OCI-LY1 (cell line): ENCODE data around the gene VOPP1.

Source experiments
- H2AFZ ChIP-seq: fragments of 200-600 bp; sonication (generic), shearing (Covaris generic); 2 replicates; pipeline ENCODE4 v1.6.0; 2014; ENCODE audit warnings: antibody characterized with exemption, mild to moderate bottlenecking, low read length
- H3F3A ChIP-seq: fragments of 200-600 bp; sonication (generic), shearing (Covaris generic); 2 replicates; pipeline ENCODE4 v1.6.0; 2014; ENCODE audit warnings: mild to moderate bottlenecking, antibody characterized with exemption, low read length, moderate library complexity; ENCODE audit not compliant: insufficient read depth
- H3K27ac ChIP-seq: fragments of 200-600 bp; sonication (generic); 2 replicates; pipeline ENCODE4 v1.5.1; 2014; ENCODE audit warnings: low read length, mixed run types, mild to moderate bottlenecking, low read depth; ENCODE audit not compliant: poor library complexity, severe bottlenecking
- H3K27me3 ChIP-seq: fragments of 200-600 bp; sonication (generic); 2 replicates; pipeline ENCODE4 v1.6.0; 2014; ENCODE audit warnings: antibody characterized with exemption, mild to moderate bottlenecking, low read length, moderate library complexity; ENCODE audit not compliant: insufficient read depth
- H3K36me3 ChIP-seq: fragments of 200-600 bp; sonication (generic); 2 replicates; pipeline ENCODE4 v1.6.1; 2014; ENCODE audit warnings: mild to moderate bottlenecking, antibody characterized with exemption, low read length, moderate library complexity, mixed read lengths; ENCODE audit not compliant: insufficient read depth
- H3K4me1 ChIP-seq: fragments of 200-600 bp; sonication (generic); 2 replicates; pipeline ENCODE4 v1.5.1; 2014; ENCODE audit warnings: mild to moderate bottlenecking, low read length, moderate library complexity; ENCODE audit not compliant: insufficient read depth, severe bottlenecking
- H3K4me2 ChIP-seq: fragments of 200-600 bp; sonication (generic), shearing (Covaris generic); 2 replicates; pipeline ENCODE4 v1.6.1; 2014; ENCODE audit warnings: low read length
- H3K4me3 ChIP-seq: fragments of 200-600 bp; sonication (generic); 2 replicates; pipeline ENCODE4 v1.5.1; 2014; ENCODE audit warnings: low read length, low read depth, mild to moderate bottlenecking, mixed read lengths; ENCODE audit not compliant: poor library complexity, severe bottlenecking
- H3K79me2 ChIP-seq: fragments of 200-600 bp; shearing (Covaris generic); 2 replicates; pipeline ENCODE4 v1.6.1; 2016; ENCODE audit warnings: mixed run types, low read length, mixed read lengths; ENCODE audit not compliant: insufficient read depth
- H3K9ac ChIP-seq: fragments of 200-600 bp; sonication (generic), shearing (Covaris generic); 2 replicates; pipeline ENCODE4 v1.6.1; 2014; ENCODE audit warnings: mild to moderate bottlenecking, low read length, mixed read lengths
- H3K9me2 ChIP-seq: fragments of 200-600 bp; sonication (generic), shearing (Covaris generic); 2 replicates; pipeline ENCODE4 v1.6.1; 2014; ENCODE audit warnings: low read depth, mild to moderate bottlenecking, low read length, mixed read lengths
- H3K9me3 ChIP-seq: fragments of 200-600 bp; shearing (Covaris generic); 2 replicates; pipeline ENCODE4 v1.6.1; 2014; ENCODE audit warnings: low read length, mixed read lengths
- H4K20me1 ChIP-seq: fragments of 200-600 bp; sonication (generic), shearing (Covaris generic); 2 replicates; pipeline ENCODE4 v1.6.0; 2016; ENCODE audit warnings: mild to moderate bottlenecking, low read length; ENCODE audit not compliant: insufficient read depth
- EZH2 ChIP-seq: fragments of 200-600 bp; sonication (generic), shearing (Covaris generic); IDR thresholded peaks from 2 replicates; pipeline ENCODE4 v1.8.0; 2017; ENCODE audit warnings: borderline replicate concordance, mixed run types, mild to moderate bottlenecking, antibody characterized with exemption, low read length, moderate library complexity, mixed read lengths
- TF ChIP-seq, protein P1 (sequence below): fragments of 200-600 bp; sonication (generic), shearing (Covaris generic); IDR thresholded peaks from 2 replicates; pipeline ENCODE4 v1.5.1; 2017; ENCODE audit warnings: mild to moderate bottlenecking, antibody characterized with exemption, low read length, moderate library complexity, mixed read lengths

VOPP1 gene

DNA sequence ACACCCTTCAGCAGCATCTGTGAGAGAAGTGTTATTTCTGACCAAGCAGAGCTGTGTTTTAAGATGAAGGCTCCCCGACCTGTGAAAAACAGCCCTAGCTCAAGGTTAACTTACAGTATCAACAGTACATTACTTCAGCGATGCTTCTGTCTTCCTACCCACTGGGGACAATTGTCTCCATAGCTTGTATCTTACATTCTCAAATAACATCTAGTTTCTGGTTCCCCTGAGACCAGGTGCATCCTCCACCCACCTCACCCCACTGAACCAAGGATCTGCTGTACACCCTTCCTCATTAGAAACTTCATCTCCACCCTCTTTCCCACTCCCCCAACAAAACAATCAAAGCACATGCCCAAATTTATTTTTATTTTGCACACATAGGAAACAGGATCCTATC lies 102.0 kb downstream of the VOPP1 start:
- Histone ChIP-seq H4K20me1 (no peaks in the 10 kb centered on the region), H3K27ac (peak overlapping the region; percentile 96), H2AFZ (no peak overlapping the region), H3K4me2 (no peak overlapping the region), H3K4me1 (peaks cover 18% of the 10 kb centered on the region), H3K27me3 (no peaks in the 10 kb centered on the region), H3K36me3 (peaks cover 84% of the 10 kb centered on the region), H3K9ac (no peak overlapping the region), H3K4me3 (no peak overlapping the region), H3K79me2 (no peaks in the 10 kb centered on the region), H3K9me2 (no peaks in the 10 kb centered on the region), H3F3A (no peaks in the 10 kb centered on the region), H3K9me3 (no peaks in the 10 kb centered on the region)
- TF ChIP-seq, protein P1, sequence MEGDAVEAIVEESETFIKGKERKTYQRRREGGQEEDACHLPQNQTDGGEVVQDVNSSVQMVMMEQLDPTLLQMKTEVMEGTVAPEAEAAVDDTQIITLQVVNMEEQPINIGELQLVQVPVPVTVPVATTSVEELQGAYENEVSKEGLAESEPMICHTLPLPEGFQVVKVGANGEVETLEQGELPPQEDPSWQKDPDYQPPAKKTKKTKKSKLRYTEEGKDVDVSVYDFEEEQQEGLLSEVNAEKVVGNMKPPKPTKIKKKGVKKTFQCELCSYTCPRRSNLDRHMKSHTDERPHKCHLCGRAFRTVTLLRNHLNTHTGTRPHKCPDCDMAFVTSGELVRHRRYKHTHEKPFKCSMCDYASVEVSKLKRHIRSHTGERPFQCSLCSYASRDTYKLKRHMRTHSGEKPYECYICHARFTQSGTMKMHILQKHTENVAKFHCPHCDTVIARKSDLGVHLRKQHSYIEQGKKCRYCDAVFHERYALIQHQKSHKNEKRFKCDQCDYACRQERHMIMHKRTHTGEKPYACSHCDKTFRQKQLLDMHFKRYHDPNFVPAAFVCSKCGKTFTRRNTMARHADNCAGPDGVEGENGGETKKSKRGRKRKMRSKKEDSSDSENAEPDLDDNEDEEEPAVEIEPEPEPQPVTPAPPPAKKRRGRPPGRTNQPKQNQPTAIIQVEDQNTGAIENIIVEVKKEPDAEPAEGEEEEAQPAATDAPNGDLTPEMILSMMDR, result no peak

DNA sequence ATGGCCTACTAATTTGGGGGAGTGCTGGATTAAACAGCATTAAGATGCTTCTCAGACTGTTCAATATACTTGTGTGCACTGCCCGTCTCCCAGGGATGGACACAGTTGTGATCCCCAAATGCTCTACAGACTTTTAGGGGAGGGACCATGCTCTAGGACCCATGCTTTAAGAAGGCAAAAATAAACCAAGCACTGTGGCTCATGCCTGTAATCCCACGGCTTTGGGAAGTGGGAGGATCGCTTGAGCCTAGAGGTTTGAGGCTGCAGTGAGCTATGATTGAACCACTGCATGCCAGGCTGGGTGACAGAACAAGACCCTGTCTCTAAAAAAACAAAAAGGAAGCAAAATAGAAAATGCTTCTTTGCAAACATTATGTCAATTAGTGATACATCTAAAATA lies 102.6 kb downstream of the VOPP1 start:
- Histone ChIP-seq H3F3A (no peaks in the 10 kb centered on the region), H3K4me2 (peak overlapping the region; percentile 25; the same call in 1 of the 2 replicates), H3K9me3 (no peaks in the 10 kb centered on the region), H3K4me1 (peaks cover 18% of the 10 kb centered on the region), H2AFZ (no peak overlapping the region), H3K36me3 (peaks cover 84% of the 10 kb centered on the region), H3K27ac (peak overlapping the region; percentile 96), H3K4me3 (no peak overlapping the region), H3K27me3 (no peaks in the 10 kb centered on the region), H4K20me1 (no peaks in the 10 kb centered on the region), H3K9ac (peak overlapping the region; percentile 42; the same call in 1 of the 2 replicates), H3K9me2 (no peaks in the 10 kb centered on the region), H3K79me2 (no peaks in the 10 kb centered on the region)
- no peak for TF ChIP-seq EZH2
- TF ChIP-seq, protein P1, result no peak

DNA sequence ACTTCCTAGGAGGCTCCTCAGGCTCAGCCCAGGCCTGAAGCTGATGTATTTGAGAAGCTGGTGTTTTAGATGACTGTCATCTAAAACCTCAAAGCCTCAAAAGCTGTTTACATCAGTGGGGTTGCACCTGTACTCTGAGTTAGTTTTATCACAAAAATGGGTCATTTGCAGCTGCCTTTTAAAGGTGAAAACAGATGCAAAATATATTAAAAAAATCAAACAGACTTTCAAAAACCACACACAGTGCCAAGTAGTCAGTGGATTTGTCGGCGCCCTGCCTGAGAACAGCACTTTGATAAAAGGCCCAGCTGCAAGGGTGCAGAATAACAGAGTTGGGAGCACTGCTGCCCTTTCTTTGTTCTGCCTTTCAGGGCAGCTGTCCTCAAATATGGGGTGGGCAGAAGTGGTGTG lies 103.0 kb downstream of the VOPP1 start:
- Histone ChIP-seq H3K9me2 (no peaks in the 10 kb centered on the region), H3K36me3 (peaks cover 84% of the 10 kb centered on the region), H3K79me2 (no peaks in the 10 kb centered on the region), H3K4me3 (no peak overlapping the region), H3K4me1 (peaks cover 18% of the 10 kb centered on the region), H2AFZ (no peak overlapping the region), H4K20me1 (no peaks in the 10 kb centered on the region), H3F3A (no peaks in the 10 kb centered on the region), H3K27me3 (no peaks in the 10 kb centered on the region), H3K9ac (peak overlapping the region; percentile 42; the same call in 1 of the 2 replicates), H3K9me3 (no peaks in the 10 kb centered on the region), H3K27ac (peak overlapping the region; percentile 96), H3K4me2 (peak overlapping the region; percentile 25; the same call in 1 of the 2 replicates)
- TF ChIP-seq, protein P1, result no peak
- no peak for TF ChIP-seq EZH2
